Panc1 (cell line): ENCODE data around the gene MAPRE2.

Experiments used
- POLR2AphosphoS5 ChIP-seq: IDR thresholded peaks from 2 replicates; pipeline ENCODE4 v1.6.1; 2012; ENCODE audit warnings: mild to moderate bottlenecking, low read depth, low read length, moderate library complexity
- REST ChIP-seq, 2 experiments: IDR thresholded peaks; 2 replicates each; pipeline ENCODE4 v1.6.1; 2011 to 2012; ENCODE audit warnings: low read depth in 2 of 2, control low read depth in 1 of 2, low read length in 1 of 2, mild to moderate bottlenecking in 1 of 2, moderate library complexity in 1 of 2; ENCODE audit not compliant: insufficient read depth in 1 of 2
- SIN3A ChIP-seq: IDR thresholded peaks from 2 replicates; pipeline ENCODE4 v1.6.1; 2012; ENCODE audit warnings: low read depth, mild to moderate bottlenecking, low read length, moderate library complexity, borderline replicate concordance; ENCODE audit not compliant: insufficient read depth
- TCF7L2 ChIP-seq: IDR thresholded peaks from 2 replicates; pipeline ENCODE4 v1.6.1; 2011; ENCODE audit warnings: mild to moderate bottlenecking, low read depth, low read length, inconsistent platforms
- TF ChIP-seq, protein P1 (sequence below): fragments of 450-650 bp; IDR thresholded peaks from 2 replicates; pipeline ENCODE4 v1.5.1; 2017; ENCODE audit warnings: mild to moderate bottlenecking

DNA sequence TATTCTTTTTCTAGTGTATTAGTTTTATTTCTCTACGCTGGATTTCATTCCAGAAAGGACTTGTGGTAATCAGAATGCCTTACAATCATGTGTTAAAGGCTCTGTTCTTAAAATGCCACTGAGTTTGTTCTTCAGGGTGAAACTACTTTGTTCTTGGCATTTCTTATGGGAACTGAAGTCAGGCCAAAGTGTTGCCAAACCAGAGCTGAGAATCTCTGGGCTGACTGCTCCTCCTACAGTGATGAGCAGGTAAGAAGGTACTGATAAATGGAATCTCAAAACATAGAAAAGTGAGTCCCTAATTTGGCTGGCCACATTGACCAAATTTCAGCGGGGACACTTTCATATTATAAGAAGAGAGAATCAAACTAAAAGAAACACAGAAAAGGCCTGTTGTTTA is 144.6 kb downstream of the MAPRE2 start:
- TF ChIP-seq TCF7L2 (no peak), POLR2AphosphoS5 (no peak), SIN3A (no peak), REST (IDR thresholded peaks at IDR 0.05; ENCODE audit: insufficient read depth in 1 of 2, low read depth in 2 of 2, low read length in 1 of 2) (no peak)
- TF ChIP-seq, protein P1, sequence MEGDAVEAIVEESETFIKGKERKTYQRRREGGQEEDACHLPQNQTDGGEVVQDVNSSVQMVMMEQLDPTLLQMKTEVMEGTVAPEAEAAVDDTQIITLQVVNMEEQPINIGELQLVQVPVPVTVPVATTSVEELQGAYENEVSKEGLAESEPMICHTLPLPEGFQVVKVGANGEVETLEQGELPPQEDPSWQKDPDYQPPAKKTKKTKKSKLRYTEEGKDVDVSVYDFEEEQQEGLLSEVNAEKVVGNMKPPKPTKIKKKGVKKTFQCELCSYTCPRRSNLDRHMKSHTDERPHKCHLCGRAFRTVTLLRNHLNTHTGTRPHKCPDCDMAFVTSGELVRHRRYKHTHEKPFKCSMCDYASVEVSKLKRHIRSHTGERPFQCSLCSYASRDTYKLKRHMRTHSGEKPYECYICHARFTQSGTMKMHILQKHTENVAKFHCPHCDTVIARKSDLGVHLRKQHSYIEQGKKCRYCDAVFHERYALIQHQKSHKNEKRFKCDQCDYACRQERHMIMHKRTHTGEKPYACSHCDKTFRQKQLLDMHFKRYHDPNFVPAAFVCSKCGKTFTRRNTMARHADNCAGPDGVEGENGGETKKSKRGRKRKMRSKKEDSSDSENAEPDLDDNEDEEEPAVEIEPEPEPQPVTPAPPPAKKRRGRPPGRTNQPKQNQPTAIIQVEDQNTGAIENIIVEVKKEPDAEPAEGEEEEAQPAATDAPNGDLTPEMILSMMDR, result no peak
